ENCODE results near the gene MTA1.

MTA1 gene

GRCh38 chr14:105411017-105411941, 8.3 kb upstream of the MTA1 start:
- no peak for DNase-seq

GRCh38 chr14:105411985-105412770, 7.4 kb upstream of the MTA1 start:
- no peak for DNase-seq

- no peak for DNase-seq
Measured at GRCh38 chr14:105412771-105413543, 6.7 kb upstream of the MTA1 start.

GRCh38 chr14:105413544-105413886, 6.1 kb upstream of the MTA1 start:
- DNase-seq: no peak

GRCh38 chr14:105414456-105415371, 4.9 kb upstream of the MTA1 start:
- peak in 1 of 2 experiments; percentile 16 for DNase-seq

GRCh38 chr14:105415481-105416428, 3.9 kb upstream of the MTA1 start:
- no peak for DNase-seq

- no peak for DNase-seq
Measured at GRCh38 chr14:105416671-105417070, 3.0 kb upstream of the MTA1 start.

- no peak for DNase-seq
Measured at GRCh38 chr14:105417690-105418121, 1.9 kb upstream of the MTA1 start.

GRCh38 chr14:105418269-105419194, 1.1 kb upstream of the MTA1 start:
- no peak for DNase-seq

- no peak for DNase-seq
Measured at GRCh38 chr14:105420101-105420973, 710 bp downstream of the MTA1 start.

GRCh38 chr14:105420974-105421674, 1.5 kb downstream of the MTA1 start:
- DNase-seq: no peak

- DNase-seq: no peak
Measured at GRCh38 chr14:105421723-105422615, 2.3 kb downstream of the MTA1 start.

- no peak for DNase-seq
Measured at GRCh38 chr14:105422695-105423487, 3.3 kb downstream of the MTA1 start.

- DNase-seq: no peak
Measured at GRCh38 chr14:105423488-105424195, 4.0 kb downstream of the MTA1 start.

GRCh38 chr14:105424861-105425260, 5.2 kb downstream of the MTA1 start:
- DNase-seq: no peak

All from cerebellar nuclear complex (tissue), 1 donor.